Measurements from ENCODE around the gene FANCC.
"Not testable (repeated sequence)": the region's sequence is repeated elsewhere in the genome, so short reads cannot be mapped to it uniquely, and the experiment has no call there.

The FANCC gene

GRCh38 chr9:95282332-95282731, 35.2 kb downstream of the FANCC start:
- DNase-seq (ENCODE audit: low read depth, low spot score): no peak

DNA sequence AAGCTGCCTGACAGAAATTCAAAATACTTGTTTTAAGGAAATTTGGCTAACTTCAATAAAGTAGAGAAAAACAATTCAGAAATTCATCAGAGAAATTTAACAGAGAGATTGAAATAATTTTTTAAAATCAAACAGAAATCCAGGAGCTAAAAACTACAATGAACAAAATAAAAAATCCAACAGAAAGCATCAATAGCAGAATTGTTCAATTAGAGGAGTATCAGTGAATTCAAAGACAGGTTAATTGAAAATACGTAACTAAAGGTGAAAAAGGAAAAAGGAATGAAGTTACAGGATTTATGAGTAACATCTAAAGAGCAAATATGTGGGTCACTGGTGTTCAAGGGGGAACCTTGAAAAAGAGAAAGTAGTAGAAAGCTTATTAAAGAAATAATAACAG, 36.8 kb downstream of the FANCC start:
- DNase-seq (ENCODE audit: low read depth, low spot score): no peak

DNA sequence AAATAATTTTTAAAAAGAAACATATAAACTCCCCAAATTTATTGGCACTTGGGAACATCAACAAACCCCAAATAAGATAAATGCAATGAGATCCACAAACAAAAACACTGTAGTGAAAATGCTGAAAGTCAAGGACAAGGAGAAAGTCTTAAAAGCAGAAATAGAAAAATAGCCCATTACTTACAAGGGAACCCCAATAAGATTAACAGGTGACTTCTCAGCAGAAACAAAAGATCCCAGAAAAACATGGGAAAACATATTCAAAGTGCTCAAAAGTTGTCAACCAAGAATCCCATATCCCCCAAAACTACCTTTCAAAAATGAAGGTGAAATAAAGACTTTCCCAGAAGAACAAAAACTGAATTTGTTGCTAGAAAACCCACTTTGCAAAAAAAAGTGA, 40.0 kb downstream of the FANCC start:
- no peak for DNase-seq (ENCODE audit: low read depth, low spot score)

- DNase-seq (ENCODE audit: low read depth, low spot score): no peak
Observed at GRCh38 chr9:95276395-95276954, 41.0 kb downstream of the FANCC start.

GRCh38 chr9:95274160-95274559, 43.3 kb downstream of the FANCC start:
- DNase-seq (ENCODE audit: low read depth, low spot score): not testable (repeated sequence)

DNA sequence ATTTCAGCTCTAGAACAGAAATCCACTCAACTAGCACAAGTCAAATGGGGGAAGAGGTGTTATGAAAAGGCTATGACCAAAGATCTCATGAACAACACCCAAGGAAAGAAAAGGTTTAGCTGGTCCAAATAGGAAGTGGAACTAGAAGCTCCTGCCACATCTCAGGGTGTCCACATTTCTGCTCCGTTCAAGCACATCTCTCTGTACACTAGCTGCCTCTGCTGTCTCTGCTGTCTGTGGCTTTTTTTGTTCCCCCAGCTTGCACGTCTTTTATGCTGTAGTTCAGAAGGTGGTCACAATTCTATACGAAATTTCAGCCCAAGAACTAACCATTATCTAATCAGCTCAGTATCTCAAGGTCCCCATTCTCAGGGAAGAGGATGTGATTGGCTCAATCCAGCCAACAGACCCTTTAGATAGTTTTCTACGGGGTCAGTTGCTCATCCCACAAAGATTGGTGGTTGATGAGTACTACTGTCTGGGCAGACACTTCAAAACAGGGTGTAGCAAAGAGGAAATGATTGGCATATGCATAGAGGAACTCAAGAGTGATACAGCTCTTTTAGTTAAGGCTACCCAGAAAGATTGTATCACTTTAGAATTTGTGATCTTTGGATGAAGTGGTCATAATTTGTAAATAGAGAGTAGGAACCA, 44.0 kb downstream of the FANCC start:
- no peak for DNase-seq (ENCODE audit: low read depth, low spot score)

DNA sequence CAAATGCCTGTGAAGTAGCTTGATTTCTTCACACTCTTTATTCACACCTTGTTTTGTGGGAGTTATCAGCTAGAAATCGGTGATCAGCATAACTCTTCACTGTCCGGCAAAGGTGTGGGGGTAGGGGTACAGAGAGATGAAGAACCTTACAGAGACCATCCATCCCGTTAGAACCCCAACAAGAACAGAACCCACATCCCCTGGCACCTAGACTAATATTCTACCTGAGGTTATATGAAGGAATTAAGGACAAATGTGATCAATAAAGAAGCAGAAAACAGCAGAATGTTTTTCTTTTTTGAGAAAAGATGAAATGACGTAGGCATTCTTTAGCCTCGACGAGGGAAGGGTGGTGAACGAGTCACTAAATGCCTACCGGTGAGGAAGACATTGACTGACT, 44.7 kb downstream of the FANCC start:
- no peak for DNase-seq (ENCODE audit: low read depth, low spot score)

- DNase-seq (ENCODE audit: low read depth, low spot score): no peak
Observed at GRCh38 chr9:95270790-95271189, 46.7 kb downstream of the FANCC start.

- not testable (repeated sequence) for DNase-seq (ENCODE audit: low read depth, low spot score)
Observed at GRCh38 chr9:95269803-95270773, 47.4 kb downstream of the FANCC start.

GRCh38 chr9:95268681-95269080, 48.8 kb downstream of the FANCC start:
- peak; percentile 25 for DNase-seq (ENCODE audit: low read depth, low spot score)

- DNase-seq (ENCODE audit: low read depth, low spot score): no peak
Observed at GRCh38 chr9:95266649-95267048, 50.9 kb downstream of the FANCC start.

DNA sequence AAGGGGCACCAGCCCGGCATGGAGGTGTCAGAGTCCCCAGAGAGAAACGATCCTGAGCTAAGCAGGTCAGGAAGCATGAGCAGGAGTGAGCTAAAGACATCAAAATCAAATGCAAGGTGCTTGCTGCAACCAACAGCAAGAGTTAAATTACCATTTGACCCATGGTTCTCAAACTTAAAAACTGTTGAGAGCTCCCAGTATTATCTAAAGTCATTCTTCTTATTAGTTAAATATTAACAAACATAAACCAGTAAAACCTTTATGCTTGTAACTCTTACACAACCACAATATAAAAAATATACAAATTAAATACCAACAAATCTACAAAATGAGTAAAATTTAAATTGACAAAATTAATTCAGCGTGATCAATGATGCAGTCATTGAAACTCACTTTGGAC, 51.5 kb downstream of the FANCC start:
- no peak for DNase-seq (ENCODE audit: low read depth, low spot score)

DNA sequence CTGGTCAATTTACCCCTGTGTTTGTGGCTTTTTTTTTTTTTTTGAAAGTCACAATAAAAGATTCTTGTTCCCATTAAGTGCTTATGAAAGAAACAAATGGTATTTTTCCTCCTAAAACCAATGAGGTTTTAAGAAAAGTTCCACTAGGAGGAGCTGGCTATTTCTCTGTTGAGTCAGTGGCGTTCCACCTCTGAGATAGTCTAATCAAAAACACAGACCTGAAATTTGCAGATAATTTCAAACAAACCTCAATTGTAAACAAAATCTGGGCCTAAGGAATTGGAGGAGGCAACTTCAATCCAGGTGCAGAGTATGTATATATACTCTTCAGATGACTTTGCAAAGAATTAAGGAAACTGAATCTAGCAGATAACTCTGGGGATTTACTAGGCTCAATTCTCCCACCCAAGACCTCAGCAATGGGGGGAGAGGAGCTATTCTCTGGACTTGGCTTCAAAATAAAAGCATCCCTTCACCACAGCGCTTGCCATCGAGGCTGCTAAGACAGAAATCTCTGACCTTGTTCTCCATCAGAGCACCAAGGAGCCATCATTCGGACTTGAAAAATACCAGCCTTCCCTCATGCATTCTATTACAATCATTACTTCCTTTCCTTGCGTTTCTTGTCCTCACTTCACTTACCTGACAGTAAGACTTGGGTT, 52.4 kb downstream of the FANCC start:
- DNase-seq (ENCODE audit: low read depth, low spot score): no peak

- no peak for DNase-seq (ENCODE audit: low read depth, low spot score)
Observed at GRCh38 chr9:95261890-95262289, 55.6 kb downstream of the FANCC start.

DNA sequence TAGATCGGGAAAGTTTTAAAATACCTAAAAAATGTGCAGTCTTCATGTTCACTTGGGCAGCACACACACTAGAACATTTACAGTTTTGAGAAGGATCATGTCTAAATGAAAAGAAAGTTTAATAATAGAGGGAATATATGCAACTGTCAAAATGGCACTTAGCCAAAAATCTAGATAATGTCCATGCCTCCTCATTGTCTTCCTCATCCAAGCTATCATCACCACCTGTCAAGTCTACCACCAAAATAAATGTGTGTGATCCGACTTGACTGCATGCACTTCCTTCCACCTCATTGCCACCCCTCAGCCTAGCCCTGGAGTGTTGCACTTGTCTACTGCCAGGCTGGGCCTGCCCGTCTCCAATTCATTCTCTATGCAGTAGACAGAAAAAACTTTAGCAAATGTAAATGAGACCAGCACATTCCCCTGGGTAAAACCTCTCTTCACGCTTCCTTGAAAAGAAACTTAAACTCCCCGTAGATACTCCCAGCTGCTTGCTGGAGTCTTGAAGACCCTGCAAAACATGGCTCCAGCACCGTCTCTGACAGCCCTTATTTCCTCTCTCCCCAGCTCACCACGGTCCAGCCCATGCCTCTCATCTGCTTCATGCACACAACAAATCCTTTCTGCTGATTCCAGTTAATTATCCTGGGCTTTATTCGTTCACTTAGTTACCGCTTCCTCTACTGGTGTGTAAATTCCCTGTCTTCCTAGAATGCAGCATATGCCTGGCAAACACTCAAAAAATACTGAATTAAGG, 66.9 kb downstream of the FANCC start:
- DNase-seq (ENCODE audit: low read depth, low spot score): no peak

- no peak for DNase-seq (ENCODE audit: low read depth, low spot score)
Observed at GRCh38 chr9:95249986-95250385, 67.5 kb downstream of the FANCC start.

DNA sequence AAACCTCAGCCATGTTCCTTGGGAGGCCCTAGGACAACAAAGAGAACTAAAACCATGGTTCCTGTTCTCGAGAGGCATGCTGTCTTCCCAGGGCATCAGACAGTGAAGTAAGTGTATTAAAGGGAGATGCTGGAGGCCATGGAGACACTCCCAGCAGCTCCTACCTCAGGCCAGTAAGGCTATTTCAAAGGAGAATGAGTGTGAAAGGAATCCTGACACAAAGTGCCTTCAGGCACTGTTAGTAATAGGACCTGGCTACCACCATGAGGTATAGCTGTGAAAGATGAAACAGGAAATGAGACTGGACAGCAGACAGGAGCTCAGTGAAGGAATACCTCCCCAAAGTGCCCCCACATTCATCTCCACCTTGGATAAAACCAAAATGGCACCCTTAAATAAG, 71.0 kb downstream of the FANCC start:
- DNase-seq (ENCODE audit: low read depth, low spot score): no peak

- no peak for DNase-seq (ENCODE audit: low read depth, low spot score)
Observed at GRCh38 chr9:95242613-95243012, 74.9 kb downstream of the FANCC start.

- no peak for DNase-seq (ENCODE audit: low read depth, low spot score)
Observed at GRCh38 chr9:95239071-95239470, 78.4 kb downstream of the FANCC start.

- DNase-seq (ENCODE audit: low read depth, low spot score): no peak
Observed at GRCh38 chr9:95237336-95237735, 80.2 kb downstream of the FANCC start.

DNA sequence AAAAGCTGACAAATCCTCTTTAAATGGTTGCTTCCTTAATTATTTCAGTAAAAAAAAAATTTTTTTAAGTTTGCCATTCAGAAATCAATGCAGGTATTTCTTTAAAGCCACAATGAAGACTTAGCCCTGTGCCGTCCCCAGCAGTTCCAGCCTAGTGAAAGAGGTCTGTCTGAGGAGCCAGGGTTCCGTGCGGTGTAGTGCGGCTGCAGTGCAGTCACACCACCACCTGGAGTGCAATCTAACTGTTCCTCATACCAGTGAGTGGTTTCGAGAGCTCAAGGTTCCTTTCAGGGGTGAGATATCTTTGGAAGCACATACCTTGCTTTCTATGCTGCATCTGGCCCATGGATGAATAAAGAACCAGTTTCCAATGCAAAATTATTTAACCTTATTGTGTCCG, 87.5 kb downstream of the FANCC start:
- DNase-seq (ENCODE audit: low read depth, low spot score): no peak
